Measurements from ENCODE around the gene SEC24C.

SEC24C gene

GRCh38 chr10:73813333-73813732, 69.2 kb downstream of the SEC24C start:
- H3K27me3 Mint-ChIP-seq (ENCODE audit: low read depth, poor library complexity), result no peaks in the 10 kb centered on the region
- H3K4me3 Mint-ChIP-seq, result peak overlapping the region; percentile 82
- DNase-seq, result no peak
- H3K27ac Mint-ChIP-seq, result peak overlapping the region; percentile 74
- peaks cover 29% of the 10 kb centered on the region for H3K4me1 Mint-ChIP-seq
- TF ChIP-seq CTCF (IDR thresholded peaks at IDR 0.05), result no peak
- no peaks in the 10 kb centered on the region for H3K9me3 Mint-ChIP-seq
- H3K36me3 Mint-ChIP-seq (ENCODE audit: low read depth), result peaks cover 19% of the 10 kb centered on the region

- no peak overlapping the region for H3K27ac Mint-ChIP-seq
Observed at GRCh38 chr10:73814276-73814895, 70.2 kb downstream of the SEC24C start.

GRCh38 chr10:73814896-73815718, 70.9 kb downstream of the SEC24C start:
- Mint-ChIP-seq H3K4me3 (no peak overlapping the region), H3K36me3 (ENCODE audit: low read depth) (peaks cover 7% of the 10 kb centered on the region), H3K4me1 (peaks cover 35% of the 10 kb centered on the region), H3K27ac (no peak overlapping the region), H3K9me3 (no peaks in the 10 kb centered on the region), H3K27me3 (ENCODE audit: low read depth, poor library complexity) (no peaks in the 10 kb centered on the region)
- DNase-seq, result no peak
- peak; percentile 7 for TF ChIP-seq CTCF (IDR thresholded peaks at IDR 0.05)

More at GRCh38 chr10:73814276-73814895, 70.2 kb downstream of the SEC24C start:
- H3K36me3 Mint-ChIP-seq (ENCODE audit: low read depth), result peaks cover 8% of the 10 kb centered on the region
- H3K4me1 Mint-ChIP-seq, result peaks cover 33% of the 10 kb centered on the region
- H3K27me3 Mint-ChIP-seq (ENCODE audit: low read depth, poor library complexity), result no peaks in the 10 kb centered on the region
- no peak for TF ChIP-seq CTCF (IDR thresholded peaks at IDR 0.05)
- no peak overlapping the region for H3K4me3 Mint-ChIP-seq
- no peak for DNase-seq
- H3K9me3 Mint-ChIP-seq, result no peaks in the 10 kb centered on the region

- DNase-seq, result no peak
- Mint-ChIP-seq H3K4me1 (peaks cover 31% of the 10 kb centered on the region), H3K9me3 (no peaks in the 10 kb centered on the region), H3K27me3 (ENCODE audit: low read depth, poor library complexity) (no peaks in the 10 kb centered on the region), H3K36me3 (ENCODE audit: low read depth) (peaks cover 7% of the 10 kb centered on the region), H3K4me3 (no peak overlapping the region), H3K27ac (peak overlapping the region; percentile 49)
- no peak for TF ChIP-seq CTCF (IDR thresholded peaks at IDR 0.05)
Observed at GRCh38 chr10:73815719-73816030, 71.5 kb downstream of the SEC24C start.

- no peak for DNase-seq
- no peak for TF ChIP-seq CTCF (IDR thresholded peaks at IDR 0.05)
- H3K9me3 Mint-ChIP-seq, result no peaks in the 10 kb centered on the region
- H3K27me3 Mint-ChIP-seq (ENCODE audit: low read depth, poor library complexity), result no peaks in the 10 kb centered on the region
- peaks cover 30% of the 10 kb centered on the region for H3K4me1 Mint-ChIP-seq
- peak overlapping the region; percentile 43 for H3K27ac Mint-ChIP-seq
- H3K4me3 Mint-ChIP-seq, result no peak overlapping the region
- peaks cover 13% of the 10 kb centered on the region for H3K36me3 Mint-ChIP-seq (ENCODE audit: low read depth)
Observed at GRCh38 chr10:73816917-73817729, 73.0 kb downstream of the SEC24C start.
